GM18861 (cell line): ENCODE data around the gene B4GALT2.

Experiments
- ATAC-seq: cut with Tn5 transposase; IDR thresholded peaks from one replicate; pipeline ENCODE4 v1.9.1; 2021; ENCODE audit not compliant: unreplicated experiment

The B4GALT2 gene

DNA sequence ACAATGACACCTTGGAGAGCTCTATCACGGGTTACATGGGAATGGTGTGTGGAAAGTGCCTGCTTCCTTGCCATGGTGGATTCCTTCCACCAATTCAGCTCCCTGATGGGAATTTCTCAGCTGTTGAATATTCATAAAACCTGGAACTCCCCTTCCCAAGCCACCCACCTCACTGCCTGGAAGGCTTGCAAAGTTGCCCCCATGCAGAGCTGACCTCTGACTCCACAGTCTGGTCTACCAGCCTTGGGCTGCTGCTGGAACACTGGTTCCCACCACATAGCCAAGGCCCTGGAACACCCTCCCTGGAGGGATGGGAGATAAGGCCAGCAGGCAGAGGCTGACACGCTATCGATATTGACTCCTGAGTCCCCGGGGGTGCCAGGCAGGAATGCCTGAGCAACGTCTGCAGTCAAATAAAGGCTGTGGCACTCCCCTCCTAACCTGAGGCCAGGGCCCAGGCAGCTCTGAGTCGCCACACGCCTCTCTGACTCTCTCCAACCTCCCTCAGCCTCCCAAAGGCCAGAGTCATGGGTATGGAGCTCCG, 21.2 kb downstream of the B4GALT2 start:
- ATAC-seq = no peak

DNA sequence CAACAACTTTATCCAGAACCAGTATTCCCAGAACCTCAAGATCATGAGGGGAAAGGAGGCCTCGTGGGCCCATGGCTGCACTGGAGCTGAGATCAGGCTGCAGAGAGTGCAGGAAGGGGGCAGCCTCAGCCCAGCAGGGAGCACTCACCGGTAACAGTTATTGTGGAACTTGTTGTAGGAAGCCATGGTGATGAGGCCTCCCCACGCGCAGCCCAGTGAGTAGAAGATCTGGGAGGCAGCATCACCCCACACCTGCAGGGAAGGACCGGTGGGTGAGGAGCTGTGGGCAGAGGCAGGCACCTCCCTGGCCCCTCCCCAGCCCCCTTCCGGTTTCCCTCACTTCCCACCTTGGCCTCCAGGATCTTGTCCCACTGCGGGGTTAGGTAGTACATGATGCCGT, 23.2 kb downstream of the B4GALT2 start:
- no peak for ATAC-seq

DNA sequence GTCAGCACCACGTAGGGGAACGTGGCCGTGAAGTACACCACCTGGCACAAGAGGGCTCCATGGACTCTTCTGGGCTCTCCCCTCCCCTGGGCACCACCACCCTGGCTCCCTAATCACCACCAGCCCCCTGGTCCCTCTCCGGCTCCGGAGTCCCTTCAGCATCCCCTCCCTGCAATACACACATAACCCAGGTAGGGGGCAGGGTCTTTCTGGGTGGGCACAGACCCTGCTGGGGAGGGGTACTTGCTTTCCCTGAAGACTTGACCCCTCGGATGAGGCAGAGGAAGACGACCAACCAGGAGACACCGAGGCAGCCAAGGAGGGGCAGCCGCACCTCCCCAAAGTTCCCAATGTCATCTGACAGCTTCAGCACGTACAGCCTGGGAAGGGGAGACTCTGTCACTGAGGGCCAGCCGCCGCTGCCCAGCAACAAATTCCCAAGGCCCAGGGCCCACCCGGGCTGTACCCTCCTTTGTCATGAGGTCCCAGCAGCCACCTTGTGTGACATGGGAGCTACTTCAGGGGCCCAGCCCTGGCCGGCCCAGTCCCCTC, 23.7 kb downstream of the B4GALT2 start:
- no peak for ATAC-seq

DNA sequence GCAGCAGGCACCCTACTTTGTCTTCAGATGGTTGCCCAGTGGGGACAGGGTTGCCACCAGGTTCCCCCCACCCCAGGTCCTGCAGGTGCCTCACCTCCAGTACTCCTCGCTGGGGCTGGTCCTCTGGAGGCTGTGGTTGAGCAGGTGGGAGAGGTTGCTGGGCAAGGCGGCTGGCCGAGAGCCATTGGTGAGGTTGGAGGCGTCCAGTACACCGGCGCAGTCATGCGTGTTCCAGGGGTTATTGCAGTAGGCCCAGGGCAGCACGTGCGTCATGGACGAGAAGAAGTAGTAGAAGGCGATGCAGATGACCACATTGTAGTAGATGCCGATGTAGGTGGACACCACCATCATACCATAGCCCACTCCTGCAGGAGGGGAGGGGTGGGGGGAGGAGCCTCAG, 29.2 kb downstream of the B4GALT2 start:
- ATAC-seq = no peak

DNA sequence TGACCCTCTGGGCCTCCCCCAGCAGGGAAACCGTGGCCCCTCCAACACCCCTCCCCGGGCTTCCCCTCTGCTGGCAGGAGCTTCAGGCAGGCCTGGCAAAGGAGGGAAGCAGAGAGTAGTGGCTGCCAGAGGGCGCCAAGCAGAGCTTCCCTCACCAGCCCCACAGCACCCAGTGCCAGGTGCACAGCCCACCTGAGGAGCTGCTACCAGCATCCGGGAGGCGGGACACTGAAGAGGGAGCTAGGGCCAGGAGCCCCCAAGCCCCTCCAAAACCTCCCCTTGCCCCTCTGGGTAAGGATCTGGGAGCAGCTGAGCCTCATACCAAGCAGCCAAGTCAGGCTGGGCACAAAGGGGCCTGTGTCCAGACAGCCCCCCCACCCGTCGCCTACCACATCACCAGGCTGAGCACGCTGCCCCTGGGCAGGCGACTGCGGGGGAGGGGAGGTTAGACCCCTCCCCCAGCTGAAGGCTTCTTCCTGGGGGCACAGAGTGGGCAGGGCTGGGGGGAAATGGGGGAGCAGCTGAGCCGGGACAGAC, 32.0 kb downstream of the B4GALT2 start:
- no peak for ATAC-seq

DNA sequence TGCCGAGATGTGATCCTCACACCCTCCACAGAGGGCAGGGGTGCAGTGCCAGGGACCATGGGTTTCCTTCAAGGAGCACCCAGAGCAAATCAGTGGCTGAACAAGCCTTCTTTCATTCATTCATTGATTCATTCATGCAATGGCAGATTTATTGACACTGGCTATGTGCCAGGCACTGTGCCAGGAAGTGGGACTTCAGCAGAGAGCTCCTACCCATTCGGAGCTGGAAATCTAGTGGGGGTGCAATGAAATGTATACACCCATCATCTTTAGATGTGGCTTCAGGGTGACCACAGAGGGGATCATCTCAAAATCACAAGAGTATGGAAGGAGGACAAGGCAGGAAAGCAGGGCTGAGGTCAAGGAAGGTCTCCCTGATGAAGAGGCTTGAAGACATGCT, 33.4 kb downstream of the B4GALT2 start:
- no peak for ATAC-seq

DNA sequence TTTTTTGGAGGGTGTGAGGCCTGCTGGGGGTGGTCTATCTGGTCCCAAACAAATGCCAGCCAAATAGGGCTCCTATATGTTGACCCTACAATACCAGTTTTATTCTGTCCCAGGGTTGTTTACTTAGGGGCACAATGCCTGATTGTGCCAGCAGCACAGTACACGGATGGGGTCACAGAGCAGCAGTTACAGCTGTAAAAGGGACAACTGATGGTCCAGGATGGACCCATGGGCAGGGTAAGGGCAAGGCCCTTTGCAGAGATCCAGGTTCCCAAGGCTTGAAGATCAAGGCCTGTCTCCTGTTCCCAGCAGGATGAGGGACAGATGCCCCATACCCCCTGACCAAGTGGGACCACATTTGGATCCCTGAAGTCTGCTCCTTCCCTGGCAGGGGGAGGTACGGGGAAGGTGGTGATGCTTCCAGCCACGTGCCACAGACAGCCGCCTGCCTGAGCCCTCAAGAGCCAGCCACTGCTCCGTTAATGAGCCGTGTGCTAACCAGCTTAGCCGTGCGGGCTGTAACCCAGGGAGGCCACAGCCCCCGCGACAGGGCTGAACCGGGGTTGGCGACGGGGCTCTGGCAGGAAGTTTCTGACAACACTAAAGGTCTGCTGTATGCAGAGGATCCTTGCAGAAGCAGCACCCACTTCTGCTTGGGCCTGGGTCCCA, 34.1 kb downstream of the B4GALT2 start:
- ATAC-seq = no peak

DNA sequence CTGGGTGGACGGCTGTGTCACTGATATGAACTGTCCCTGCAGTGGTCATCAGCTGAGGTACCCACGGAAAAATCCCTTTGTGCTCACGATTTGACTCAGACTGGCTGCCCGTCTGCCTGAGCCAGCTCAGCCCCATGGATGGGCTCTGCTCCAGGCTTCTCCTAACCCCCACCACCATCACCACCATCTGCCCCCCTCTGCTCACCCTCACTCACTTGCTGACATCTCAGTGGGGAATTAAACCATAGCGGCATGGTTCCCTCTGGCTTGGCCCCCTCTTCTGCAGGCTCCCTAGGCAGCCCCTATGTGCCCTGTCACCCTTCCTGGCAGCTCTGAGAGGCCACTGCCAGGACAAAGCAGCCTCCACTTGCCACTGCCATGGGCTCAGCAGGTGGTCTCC, 34.9 kb downstream of the B4GALT2 start:
- no peak for ATAC-seq

DNA sequence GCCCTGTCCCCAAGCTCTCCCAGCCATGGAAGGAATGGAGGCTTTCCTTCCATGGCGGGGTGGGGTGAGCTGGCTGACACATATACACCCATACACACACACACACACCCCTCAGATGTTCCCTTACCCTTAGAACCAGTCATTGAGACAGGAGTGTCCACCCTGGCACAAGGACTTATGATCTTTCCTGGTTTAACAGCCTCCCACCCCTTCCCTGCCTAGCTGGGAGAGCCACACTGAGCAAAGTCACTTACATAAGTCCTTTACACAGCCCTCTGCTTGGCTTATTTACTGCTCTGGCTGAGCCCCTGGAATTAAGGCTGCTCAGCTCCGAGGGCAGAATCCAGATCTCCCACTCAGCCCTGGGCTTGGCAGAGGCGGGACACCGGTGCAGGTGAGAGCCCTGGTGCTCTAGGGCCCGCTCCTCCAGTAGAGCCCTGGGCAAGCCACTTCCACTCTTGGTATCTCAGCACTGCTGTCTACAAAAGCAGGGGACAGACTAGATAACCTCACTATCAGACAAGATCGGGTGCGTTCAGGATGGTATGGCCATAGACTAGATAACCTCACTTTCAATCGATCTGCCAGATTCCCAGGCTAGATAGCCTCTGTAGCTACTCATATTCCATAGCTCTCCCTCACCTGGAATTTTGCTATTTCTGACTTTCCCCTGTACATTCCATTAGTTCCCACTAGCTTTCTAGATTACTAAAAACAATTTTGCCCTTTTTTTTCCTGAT, 35.5 kb downstream of the B4GALT2 start:
- ATAC-seq = no peak

DNA sequence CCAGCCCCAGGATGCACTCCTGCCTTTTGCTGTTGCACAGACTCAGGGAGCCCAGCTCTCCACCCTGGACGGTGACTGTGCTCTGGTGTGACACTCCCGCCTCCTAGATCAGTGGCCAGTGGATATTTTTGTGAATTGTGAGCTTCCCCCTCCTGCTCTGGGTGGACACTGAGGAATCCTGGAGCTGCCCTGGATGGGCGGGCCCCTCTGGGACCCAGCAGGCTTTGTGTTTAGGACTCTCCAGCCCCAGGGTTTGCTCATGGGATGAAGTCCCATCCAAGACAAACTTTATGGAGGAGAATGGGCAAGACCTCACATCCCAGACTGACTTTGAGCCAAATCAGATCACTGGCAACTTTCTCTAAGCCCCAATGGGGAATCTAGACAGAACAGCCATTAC, 36.2 kb downstream of the B4GALT2 start:
- no peak for ATAC-seq

DNA sequence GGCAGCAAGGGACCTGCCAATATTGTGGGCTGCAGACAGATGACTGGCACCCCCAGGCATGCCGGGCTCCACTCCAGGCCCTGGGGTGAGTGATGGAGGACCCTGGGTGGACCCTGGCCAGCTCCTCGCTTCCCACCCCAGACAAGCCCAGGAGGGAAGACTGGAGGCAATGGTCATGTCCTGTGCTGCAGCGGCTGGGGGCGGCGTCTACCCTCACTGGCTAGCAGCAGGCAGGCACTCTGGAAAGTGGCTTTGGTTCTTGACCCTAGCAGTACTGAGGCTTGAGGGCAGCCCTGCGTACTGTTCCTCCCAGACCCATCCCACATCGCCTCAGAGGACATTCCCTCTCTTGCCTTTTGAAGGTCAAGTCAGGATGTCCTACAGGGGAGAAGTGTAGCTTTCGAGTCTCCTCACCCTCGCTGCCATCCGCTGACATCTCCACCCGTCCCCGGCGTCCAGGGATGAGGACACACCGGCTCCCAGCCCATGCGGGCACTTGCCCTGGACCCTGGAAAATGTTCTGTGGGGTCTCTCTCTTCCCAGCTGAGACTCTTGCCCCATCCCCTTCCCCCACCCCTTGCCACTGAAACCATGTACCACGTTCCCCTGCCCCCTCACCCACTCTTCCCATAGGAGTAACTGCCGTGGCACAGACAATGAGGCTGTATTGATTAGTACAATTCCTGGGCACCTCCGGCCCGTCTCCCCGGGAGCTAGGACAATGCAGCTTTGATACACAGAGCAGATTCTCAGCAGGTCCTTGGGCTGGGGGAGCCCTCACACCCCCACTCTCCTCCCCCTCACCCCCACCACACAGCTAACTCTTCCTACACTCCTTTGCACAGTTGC, 37.3 kb downstream of the B4GALT2 start:
- ATAC-seq = no peak

DNA sequence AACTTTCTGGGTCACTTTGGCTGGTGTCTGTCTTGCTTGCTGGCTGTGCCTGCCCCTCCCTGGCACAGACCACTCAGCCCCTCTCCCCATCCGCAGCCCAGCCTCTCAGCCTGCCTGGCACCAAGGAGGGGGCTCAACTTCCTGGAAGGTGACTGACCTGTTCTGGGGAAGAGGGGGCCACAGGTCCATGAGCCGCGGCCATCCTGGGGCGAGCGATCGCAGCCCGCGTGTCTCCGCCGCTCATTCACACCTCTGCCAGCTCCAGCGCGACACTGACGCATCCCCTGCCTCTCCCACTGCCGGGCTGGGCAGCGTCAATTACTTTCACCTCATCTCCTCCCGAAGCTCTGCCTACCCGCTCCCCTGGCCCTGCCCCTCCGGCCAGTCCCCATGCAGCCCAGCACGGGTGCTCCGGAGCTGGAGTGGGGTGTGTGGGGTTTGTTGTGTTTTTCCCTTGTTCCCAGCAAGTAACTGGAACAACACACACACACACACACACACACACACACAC, 37.9 kb downstream of the B4GALT2 start:
- ATAC-seq = no peak

DNA sequence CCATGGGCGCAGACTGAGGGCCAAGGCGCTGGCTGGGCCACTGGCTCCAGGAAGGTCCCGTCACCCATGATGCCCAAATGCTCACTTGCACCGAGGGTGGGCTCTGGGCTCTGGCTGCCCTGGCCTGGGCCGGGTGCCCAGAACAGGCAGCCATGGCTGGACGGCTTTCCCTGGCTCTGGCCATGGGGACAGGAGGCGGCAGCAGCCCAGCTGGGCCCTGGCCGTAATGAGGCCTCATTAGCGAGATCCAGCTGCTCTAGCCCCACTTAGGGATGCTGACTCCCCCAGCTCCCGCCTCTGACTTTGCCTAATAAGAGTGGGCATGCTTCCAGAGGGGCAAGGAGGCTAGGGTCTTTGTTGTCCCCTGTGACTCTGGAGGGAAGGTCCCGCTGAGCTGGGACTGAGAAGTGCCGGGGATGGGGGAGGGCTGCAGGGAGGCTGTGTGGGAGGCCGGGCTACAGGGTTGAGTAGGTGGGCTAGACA, 40.5 kb downstream of the B4GALT2 start:
- no peak for ATAC-seq

DNA sequence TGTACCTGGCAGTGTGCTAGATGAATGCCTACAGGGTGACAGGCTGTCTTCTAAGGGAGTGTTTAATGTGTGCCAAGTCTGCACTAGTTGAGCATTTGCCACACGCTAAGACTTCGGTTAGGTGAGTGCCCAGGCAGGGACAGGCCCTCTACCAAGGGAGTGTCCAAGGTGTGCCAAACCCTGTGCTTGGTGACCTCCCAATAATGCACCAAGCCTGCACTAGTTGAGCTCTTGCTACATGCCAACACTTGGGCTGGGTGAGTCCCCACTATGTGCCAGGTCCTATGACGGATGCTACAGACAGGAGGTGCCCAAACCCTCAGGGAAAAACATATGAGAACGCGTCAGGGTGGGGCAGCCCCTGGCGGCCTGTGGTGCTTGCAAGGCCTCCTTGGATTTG, 41.5 kb downstream of the B4GALT2 start:
- no peak for ATAC-seq

DNA sequence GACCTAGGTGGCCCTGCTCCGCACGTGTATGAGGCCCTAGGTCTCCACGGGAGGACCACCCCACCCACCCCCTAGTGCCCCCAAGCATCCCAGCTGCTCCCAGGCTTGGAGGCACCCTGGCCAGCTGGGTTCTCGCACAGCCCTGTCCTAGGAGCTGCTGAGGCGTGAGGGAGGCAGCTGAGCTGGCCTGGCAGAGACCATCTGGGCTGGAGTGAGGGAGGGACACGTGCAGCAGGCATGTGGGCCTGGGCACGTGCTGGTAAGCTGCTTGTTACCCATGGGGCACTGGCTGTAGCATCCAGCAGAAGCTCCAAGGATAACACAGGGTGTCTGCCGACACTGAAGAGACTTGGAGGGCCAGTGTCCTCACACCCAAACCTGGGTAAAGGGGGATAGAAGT, 42.1 kb downstream of the B4GALT2 start:
- ATAC-seq = no peak

DNA sequence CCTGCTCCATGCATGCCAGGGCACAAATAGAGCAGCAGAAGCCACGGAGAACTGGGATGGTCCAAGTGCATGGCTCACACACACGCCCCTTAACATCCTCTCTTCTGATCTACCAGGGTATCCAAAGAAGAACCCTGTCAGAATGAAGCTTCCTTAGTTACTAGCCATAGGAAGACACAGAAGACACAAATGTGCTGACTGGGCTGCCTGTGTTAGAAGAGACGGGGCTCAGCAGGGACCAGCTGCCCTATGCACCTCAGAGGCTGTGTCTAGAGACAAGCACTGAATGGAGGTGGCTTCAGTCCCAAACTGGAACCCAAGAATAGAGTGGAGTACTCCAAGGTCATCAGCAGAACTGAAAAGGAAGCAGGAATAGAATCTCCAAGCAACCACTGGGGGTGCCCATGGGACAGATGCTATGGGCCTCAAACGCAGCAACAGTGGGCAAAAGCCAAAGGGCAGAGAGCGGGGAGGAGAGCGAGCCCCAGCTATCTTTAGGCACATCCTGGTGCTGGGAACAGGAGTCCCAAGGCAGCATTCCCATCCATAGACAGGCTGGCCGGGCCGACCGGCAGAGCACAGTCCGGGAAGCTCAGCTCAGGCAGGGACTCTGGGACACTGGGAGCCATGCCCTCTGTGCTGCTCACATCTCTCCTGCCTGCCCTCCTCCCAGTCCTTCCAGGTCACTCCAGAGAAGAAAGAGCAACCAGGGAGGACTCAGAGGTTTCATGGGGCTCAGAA, 42.7 kb downstream of the B4GALT2 start:
- ATAC-seq = no peak

DNA sequence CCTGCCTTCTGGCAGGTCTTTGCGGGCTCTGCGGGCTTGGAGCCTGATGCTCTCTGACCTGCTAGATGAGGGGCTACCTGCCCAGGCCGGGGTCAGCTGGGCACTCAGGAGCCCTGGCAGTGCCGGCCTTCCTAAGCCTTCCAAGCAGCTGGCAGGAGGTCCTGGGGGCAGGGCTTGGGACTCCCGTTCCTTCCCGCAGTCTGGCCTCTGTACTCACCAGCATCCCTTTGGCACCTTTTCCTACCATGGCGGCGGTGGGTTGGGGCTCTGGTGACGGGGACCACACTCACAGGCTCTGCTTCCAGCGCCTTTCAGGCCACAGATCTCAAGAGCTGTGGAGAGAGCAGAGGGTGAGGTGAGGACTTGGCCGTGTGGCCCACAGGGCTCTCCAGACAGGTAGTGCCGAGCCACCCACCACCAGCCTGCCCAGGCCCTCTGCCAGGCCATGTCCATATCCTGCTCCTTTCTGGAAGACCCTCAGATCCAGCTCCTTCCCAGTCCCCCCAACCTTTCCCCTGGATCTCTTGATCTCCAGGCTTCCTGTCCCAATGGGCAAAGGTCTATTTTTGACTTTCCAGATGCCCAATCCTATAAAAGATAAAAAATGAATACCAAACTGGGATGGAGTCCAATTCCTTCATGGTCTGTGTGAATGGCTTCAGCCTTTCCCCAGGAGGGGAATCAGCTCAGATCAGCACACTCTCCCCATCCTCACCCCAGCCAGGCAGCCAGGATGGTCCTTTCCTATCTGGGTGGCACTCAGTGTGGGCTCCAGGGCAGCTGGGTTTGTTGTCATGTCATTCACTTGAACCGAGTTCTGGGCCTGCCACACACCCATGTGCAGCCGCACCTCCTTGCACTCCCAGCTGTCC, 45.3 kb downstream of the B4GALT2 start:
- no peak for ATAC-seq

DNA sequence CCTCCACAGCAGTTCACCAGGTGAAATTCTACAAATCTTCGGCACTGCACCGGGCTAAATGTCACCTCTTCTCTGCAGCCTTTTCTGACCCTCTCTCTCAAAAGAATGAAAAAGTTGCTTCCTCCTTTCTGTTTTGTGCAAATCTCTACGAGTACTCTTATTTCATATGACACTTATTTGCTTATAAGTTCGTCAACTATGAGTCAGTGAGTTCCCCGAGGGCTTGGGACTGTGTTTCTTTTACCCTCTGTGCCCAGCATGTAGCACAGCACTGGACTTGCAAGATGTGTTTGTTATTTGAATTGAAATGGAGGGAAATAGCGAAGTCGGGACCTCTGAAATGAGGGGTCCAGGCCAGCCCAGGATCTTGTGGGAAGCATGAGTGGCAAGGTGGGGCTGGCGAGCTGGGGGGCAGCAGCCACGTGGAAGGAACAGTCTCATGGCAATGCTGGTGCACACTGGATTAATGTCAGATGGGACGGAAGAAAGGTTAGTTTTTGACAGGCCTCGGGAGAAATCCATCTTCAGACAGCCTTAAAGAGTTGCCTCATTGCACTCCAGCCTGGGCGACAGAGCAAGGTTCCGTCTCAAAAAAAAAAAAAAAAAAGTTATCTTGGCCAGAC, 46.0 kb downstream of the B4GALT2 start:
- ATAC-seq = no peak

DNA sequence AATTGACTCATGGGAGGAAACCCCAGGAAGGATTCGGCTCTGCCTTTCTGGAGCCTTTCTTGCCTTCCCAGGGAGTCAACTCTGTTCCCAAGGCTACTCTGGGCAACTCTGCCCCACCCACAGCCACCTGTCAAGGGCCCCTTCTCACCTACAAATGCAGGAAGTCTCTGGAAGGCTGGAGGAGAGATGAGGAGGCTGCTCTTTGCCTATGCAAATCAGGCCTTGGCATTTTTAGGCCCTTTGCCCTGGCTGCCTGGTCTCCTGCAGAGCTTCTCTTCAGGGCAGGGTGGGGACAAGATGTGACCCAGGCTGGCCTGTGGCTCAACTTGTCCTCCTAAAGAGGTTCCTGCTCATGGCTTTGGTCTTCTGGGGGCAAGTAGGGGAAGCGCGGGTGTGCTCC, 46.8 kb downstream of the B4GALT2 start:
- ATAC-seq = no peak
